ENCODE measurements around the gene TSSC4.

DNA sequence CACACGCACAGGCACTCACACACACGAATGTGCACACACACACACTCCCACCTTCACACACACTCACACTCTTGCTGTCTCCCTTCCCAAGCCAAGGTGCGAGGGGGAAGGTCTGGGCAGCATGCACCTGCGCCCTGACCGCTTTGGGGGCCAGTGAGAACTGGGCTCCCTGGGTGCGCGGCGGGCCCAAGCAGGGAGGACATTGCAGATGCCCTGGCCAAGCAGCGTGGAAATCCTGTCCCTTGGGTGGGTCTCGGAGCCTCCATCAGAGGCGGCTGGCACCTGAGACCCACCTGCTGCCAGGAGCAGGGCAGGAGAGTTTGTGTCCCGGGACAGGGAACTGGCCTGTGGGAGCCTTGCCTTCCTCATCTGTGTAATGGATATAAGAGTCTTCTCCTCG, 20.2 kb upstream of the TSSC4 start:
- TF ChIP-seq YY1 (IDR thresholded peaks at IDR 0.05; ENCODE audit: low read depth) = no peak
- TF ChIP-seq, protein P1, sequence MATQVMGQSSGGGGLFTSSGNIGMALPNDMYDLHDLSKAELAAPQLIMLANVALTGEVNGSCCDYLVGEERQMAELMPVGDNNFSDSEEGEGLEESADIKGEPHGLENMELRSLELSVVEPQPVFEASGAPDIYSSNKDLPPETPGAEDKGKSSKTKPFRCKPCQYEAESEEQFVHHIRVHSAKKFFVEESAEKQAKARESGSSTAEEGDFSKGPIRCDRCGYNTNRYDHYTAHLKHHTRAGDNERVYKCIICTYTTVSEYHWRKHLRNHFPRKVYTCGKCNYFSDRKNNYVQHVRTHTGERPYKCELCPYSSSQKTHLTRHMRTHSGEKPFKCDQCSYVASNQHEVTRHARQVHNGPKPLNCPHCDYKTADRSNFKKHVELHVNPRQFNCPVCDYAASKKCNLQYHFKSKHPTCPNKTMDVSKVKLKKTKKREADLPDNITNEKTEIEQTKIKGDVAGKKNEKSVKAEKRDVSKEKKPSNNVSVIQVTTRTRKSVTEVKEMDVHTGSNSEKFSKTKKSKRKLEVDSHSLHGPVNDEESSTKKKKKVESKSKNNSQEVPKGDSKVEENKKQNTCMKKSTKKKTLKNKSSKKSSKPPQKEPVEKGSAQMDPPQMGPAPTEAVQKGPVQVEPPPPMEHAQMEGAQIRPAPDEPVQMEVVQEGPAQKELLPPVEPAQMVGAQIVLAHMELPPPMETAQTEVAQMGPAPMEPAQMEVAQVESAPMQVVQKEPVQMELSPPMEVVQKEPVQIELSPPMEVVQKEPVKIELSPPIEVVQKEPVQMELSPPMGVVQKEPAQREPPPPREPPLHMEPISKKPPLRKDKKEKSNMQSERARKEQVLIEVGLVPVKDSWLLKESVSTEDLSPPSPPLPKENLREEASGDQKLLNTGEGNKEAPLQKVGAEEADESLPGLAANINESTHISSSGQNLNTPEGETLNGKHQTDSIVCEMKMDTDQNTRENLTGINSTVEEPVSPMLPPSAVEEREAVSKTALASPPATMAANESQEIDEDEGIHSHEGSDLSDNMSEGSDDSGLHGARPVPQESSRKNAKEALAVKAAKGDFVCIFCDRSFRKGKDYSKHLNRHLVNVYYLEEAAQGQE (IDR thresholded peaks at IDR 0.05; ENCODE audit: low read depth) = no peak
- TF ChIP-seq, protein P2, sequence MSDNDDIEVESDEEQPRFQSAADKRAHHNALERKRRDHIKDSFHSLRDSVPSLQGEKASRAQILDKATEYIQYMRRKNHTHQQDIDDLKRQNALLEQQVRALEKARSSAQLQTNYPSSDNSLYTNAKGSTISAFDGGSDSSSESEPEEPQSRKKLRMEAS (IDR thresholded peaks at IDR 0.05) = no peak
- TF ChIP-seq EP300 (IDR thresholded peaks at IDR 0.05; ENCODE audit: borderline replicate concordance) = no peak
- no peak for TF ChIP-seq CREB1 (IDR thresholded peaks at IDR 0.05; ENCODE audit: low read depth)
- TF ChIP-seq RAD21 (IDR thresholded peaks at IDR 0.05; ENCODE audit: low read depth) = no peak
